ENCODE measurements around the gene HNF4A. TPM values are rescaled to one million over a fixed set of nuclear protein-coding genes. Genes with fewer than 3 reads are reported as not detected.

Gene HNF4A
- total RNA-seq, 2 experiments from 2014 or later = not detected

DNA sequence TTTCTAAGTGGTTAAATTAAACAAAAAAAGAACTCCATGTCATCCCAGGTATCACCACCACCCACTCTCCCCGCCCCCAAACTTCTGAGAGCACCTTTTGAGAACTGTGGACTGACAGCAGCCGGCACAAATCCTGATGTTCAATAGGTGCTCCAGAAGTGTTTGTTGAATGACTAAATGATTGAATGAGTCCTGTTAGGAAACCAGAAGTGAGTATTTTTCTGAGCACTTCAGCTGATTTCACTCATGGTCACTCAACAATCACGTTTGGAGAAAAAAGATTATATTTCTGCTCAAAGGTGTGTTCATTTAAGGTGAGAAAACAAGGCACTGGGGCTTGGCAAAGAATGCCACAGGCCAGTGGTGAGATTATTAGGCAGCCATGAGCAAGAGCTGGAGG is 6.2 kb upstream of the HNF4A start:
- no peak overlapping the region for H3K4me3 Mint-ChIP-seq
- ATAC-seq (ENCODE audit: poor library complexity) (no peak), DNase-seq (no peak)
- ChIA-PET CTCF (no interaction called here), POLR2A (no interaction called here)
- Histone ChIP-seq H3K36me3 (ENCODE audit: insufficient read depth, low read length) (no peaks in the 10 kb centered on the region), H3K4me3 (ENCODE audit: low read length) (no peak overlapping the region), H3K27ac (ENCODE audit: low read depth in 1 of 2, low read length in 2 of 2) (no peak overlapping the region), H3K9me3 (ENCODE audit: control insufficient read depth in 1 of 2, insufficient read depth in 1 of 2, low read length in 2 of 2) (no peaks in the 10 kb centered on the region), H3K27me3 (ENCODE audit: control insufficient read depth in 1 of 2, insufficient read depth in 2 of 2, low read length in 2 of 2) (no peaks in the 10 kb centered on the region), H3K4me1 (ENCODE audit: insufficient read depth, low read length) (no peaks in the 10 kb centered on the region)
- no peaks in the 10 kb centered on the region for H3K36me3 Mint-ChIP-seq (ENCODE audit: low read depth)
- no peak overlapping the region for H3K27ac Mint-ChIP-seq
- H3K4me1 Mint-ChIP-seq (ENCODE audit: low read depth) = no peaks in the 10 kb centered on the region
- intact Hi-C loops (cut with DNase I, micrococcal nuclease) = no loop called here
- TF ChIP-seq, protein P1, sequence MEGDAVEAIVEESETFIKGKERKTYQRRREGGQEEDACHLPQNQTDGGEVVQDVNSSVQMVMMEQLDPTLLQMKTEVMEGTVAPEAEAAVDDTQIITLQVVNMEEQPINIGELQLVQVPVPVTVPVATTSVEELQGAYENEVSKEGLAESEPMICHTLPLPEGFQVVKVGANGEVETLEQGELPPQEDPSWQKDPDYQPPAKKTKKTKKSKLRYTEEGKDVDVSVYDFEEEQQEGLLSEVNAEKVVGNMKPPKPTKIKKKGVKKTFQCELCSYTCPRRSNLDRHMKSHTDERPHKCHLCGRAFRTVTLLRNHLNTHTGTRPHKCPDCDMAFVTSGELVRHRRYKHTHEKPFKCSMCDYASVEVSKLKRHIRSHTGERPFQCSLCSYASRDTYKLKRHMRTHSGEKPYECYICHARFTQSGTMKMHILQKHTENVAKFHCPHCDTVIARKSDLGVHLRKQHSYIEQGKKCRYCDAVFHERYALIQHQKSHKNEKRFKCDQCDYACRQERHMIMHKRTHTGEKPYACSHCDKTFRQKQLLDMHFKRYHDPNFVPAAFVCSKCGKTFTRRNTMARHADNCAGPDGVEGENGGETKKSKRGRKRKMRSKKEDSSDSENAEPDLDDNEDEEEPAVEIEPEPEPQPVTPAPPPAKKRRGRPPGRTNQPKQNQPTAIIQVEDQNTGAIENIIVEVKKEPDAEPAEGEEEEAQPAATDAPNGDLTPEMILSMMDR (IDR thresholded peaks at IDR 0.05) = no peak
- peaks cover 19% of the 10 kb centered on the region for H3K27me3 Mint-ChIP-seq
- H3K9me3 Mint-ChIP-seq = no peaks in the 10 kb centered on the region

DNA sequence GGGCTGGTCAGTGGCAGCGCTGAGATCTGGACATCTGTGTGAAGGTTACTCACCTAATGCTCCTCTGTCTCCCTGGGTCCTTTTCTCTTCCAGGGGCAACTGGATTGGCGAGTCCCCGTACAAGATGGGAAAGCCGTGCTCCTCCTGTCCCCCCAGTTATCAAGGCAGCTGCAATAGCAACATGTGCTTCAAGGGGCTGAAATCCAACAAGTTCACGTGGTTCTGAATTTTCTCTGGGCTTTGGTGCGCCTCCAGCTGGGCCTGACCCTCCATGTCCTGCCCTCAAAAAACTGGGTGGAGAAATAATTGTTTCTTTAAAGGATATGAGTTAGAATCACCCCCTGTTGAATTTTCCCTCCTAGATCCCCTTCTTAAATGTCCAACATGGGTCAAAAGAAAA is 4.9 kb upstream of the HNF4A start:
- Mint-ChIP-seq H3K27ac (no peak overlapping the region), H3K27me3 (peaks cover 29% of the 10 kb centered on the region), H3K9me3 (no peaks in the 10 kb centered on the region), H3K4me1 (ENCODE audit: low read depth) (no peaks in the 10 kb centered on the region), H3K4me3 (no peak overlapping the region), H3K36me3 (ENCODE audit: low read depth) (no peaks in the 10 kb centered on the region)
- TF ChIP-seq, protein P1 (IDR thresholded peaks at IDR 0.05) = no peak
- no peak overlapping the region for H3K4me3 ChIP-seq (ENCODE audit: low read length)
- no peaks in the 10 kb centered on the region for H3K4me1 ChIP-seq (ENCODE audit: insufficient read depth, low read length)
- ATAC-seq (ENCODE audit: poor library complexity) (no peak), DNase-seq (no peak)
- H3K27ac ChIP-seq (ENCODE audit: low read depth in 1 of 2, low read length in 2 of 2) = no peak overlapping the region
- ChIA-PET CTCF (no interaction called here), POLR2A (no interaction called here)
- H3K27me3 ChIP-seq (ENCODE audit: control insufficient read depth in 1 of 2, insufficient read depth in 2 of 2, low read length in 2 of 2) = no peaks in the 10 kb centered on the region
- H3K36me3 ChIP-seq (ENCODE audit: insufficient read depth, low read length) = no peaks in the 10 kb centered on the region
- H3K9me3 ChIP-seq (ENCODE audit: control insufficient read depth in 1 of 2, insufficient read depth in 1 of 2, low read length in 2 of 2) = no peaks in the 10 kb centered on the region
- intact Hi-C loops (cut with DNase I, micrococcal nuclease) = no loop called here

DNA sequence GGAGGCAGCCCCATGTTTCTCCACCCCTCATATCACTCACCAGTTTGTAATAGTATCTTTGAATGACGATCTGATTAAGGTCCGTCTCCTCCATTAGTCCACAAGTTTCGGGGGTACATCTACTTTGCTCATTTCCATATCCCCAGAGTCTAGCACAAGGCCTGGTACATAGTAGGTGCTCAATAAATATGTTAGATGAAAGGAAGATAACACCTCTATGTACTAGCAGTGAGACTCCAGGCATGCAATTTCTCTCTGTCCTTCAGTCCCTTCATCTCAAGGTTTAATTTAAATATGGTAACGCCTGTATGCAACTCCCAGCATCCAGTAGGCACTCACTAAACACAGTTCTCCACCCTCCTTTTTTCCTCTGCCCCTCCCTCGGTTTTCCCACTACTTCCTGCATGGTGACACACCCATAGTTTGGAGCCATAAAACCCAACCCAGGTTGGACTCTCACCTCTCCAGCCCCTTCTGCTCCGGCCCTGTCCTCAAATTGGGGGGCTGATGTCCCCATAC is 461 bp upstream of the HNF4A start:
- no peaks in the 10 kb centered on the region for H3K4me1 ChIP-seq (ENCODE audit: insufficient read depth, low read length)
- H3K27ac ChIP-seq (ENCODE audit: low read depth in 1 of 2, low read length in 2 of 2) = no peak overlapping the region
- Mint-ChIP-seq H3K36me3 (ENCODE audit: low read depth) (no peaks in the 10 kb centered on the region), H3K4me3 (no peak overlapping the region), H3K27ac (no peak overlapping the region), H3K9me3 (no peaks in the 10 kb centered on the region), H3K27me3 (peaks cover 37% of the 10 kb centered on the region), H3K4me1 (ENCODE audit: low read depth) (no peaks in the 10 kb centered on the region)
- intact Hi-C loops (cut with DNase I, micrococcal nuclease) = no loop called here
- no peak overlapping the region for H3K4me3 ChIP-seq (ENCODE audit: low read length)
- H3K9me3 ChIP-seq (ENCODE audit: control insufficient read depth in 1 of 2, insufficient read depth in 1 of 2, low read length in 2 of 2) = no peaks in the 10 kb centered on the region
- ChIA-PET CTCF (no interaction called here), POLR2A (no interaction called here)
- ATAC-seq (ENCODE audit: poor library complexity) (no peak), DNase-seq (no peak)
- no peaks in the 10 kb centered on the region for H3K36me3 ChIP-seq (ENCODE audit: insufficient read depth, low read length)
- TF ChIP-seq, protein P1 (IDR thresholded peaks at IDR 0.05) = no peak
- peaks cover 0 to 4% of the 10 kb centered on the region in 2 experiments for H3K27me3 ChIP-seq (ENCODE audit: control insufficient read depth in 1 of 2, insufficient read depth in 2 of 2, low read length in 2 of 2)

Data from CD4-positive, alpha-beta T cell (primary cell).